Measurements from ENCODE around the gene SPAG4.

SPAG4 gene

GRCh38 chr20:35660122-35660937, 44.7 kb downstream of the SPAG4 start:
- DNase-seq: no peak

DNA sequence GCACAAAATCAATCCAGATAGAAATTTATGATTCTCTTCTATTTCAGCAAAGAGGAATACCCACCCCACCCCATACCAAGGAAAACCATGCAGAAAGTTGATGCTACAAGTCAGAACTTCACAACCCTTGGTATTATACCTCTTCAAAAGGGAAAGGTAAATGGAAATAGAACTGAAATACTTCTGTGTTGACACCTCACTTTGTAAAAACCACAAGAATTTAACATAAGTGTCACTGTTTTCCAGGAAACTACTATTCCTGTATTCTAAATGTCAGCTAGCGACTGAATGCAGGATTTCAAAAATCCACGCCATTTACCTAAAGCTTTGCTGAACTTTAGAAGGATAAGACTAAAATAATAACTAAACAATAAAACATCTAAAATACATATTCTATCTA, 45.4 kb downstream of the SPAG4 start:
- DNase-seq: peak; percentile 37

DNA sequence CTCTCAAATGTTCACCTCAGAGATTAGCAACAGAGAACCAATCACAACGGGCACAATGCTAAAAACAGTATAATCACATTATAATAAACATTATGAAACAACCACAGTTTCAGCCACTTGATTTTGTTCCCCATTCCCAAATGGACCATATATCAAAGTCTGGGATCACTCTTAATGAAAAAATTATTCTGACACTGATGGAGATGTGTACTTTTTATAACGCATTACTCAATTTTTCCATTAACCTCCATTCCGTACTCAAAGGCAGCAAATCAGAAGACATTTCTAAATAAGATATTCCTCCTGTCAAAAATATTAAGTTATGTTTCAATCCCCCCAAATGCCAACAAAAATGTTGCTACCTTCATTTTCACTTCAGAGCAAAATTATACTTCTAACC, 46.3 kb downstream of the SPAG4 start:
- DNase-seq: no peak

DNA sequence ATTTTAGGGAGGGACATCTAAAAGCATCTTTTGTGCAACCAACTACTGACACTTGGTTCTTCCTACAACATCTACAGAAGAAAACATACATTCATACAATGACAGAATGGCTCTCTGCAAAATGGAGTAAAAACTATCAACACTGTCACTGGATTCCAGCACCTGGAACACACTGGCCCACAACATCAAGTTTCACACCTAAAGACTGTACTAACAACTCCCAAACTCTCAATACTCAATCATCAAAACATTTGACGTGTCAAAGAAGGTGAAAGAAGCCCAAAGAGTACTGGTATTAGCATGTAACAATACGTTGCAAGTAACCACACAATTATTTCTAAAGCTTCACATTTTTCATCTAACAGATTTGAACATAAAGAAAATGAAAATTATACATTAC, 46.9 kb downstream of the SPAG4 start:
- no peak for DNase-seq

DNA sequence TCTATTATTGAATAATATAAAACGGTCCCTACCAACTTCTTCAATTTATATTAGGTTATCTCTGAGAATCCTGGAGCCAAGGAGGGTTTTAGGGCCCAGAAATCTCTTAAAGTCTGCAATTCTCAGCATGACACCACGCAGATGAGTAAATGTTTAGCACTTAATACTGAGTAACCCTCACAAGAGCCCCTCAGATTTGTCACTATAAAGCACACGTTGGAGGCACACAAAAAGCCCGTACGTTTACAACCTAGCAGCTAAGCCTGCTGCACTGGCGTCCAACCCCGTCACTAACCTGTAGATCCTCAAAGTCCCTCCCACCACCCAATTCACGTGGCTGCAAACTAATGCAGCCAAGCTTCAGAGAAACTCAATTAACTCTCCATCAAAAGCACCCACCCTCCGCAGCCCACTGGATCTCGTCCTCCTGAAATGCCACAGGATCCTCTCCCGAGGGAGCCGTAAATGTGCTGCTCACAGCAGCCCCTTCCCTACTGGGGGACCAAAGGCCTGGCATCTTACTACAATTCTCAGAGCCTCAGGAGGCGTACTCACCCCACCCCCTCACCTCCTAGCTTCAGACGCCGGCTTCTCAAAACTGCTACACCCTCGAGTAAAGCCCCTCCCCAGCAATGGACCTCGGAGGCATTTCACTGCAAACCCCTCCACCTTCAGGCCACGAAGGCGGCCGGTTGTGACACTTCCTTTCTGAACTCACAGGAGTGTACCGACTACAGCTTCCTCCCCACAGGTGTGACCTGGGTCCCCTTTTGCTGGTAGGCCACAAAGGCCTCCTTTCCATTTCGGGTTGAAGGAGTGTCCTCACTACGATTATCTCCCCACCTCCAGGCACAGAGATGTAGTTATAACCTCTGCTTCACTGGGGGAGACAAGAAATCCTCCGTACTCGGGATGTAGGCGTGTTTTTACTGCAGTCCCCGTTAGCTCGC, 48.2 kb downstream of the SPAG4 start:
- no peak for DNase-seq

DNA sequence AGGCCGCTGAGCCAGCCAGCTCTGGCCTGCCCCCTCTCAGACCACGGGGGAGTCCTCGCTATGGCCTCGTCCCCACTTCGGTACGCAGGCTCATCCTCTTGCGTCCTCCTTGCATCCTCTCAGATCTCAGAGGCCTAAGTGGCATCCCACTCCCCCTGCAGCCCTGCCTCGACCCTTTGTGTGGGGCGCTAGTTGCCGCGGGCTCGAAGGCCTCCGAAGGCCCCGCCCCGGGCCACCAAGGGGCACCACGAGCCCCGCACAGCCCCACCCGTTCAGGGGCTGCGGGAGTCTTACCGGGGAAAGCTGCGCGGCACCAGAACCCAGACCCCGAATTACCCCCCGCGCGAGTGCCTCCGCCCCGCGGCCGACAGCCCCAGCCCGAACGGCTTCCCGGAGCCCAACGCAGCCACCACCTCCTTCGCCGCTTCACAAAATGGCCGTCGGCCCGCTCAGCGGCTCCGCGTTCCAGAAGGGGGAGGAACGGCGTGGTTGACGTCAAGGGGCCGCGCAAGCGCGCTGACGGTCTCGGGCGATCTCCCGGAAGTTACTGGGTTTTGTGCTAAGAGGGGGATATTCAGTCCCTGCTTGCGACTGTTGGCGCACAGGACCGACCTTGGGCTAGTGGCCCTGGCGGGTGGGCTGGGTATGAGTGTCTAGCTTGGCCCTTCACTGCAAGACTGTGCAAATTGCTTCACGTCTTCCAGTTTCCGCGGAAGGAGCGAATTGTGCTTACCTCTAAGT, 49.0 kb downstream of the SPAG4 start, which contains the start of the genes CPNE1 and RBM12:
Gene CPNE1, minus strand, starts transcription at position 435 of the 741 bp plus-strand sequence. CDS start 31,977 bp downstream, outside the sequence.
Gene RBM12, minus strand, starts transcription at position 435 of the 741 bp plus-strand sequence. CDS start 9,578 bp downstream, outside the sequence.
- peak; percentile 90 for DNase-seq

- DNase-seq: no peak
Observed at GRCh38 chr20:35665949-35666288, 50.3 kb downstream of the SPAG4 start.

GRCh38 chr20:35669221-35669620, 53.6 kb downstream of the SPAG4 start:
- DNase-seq: no peak

DNA sequence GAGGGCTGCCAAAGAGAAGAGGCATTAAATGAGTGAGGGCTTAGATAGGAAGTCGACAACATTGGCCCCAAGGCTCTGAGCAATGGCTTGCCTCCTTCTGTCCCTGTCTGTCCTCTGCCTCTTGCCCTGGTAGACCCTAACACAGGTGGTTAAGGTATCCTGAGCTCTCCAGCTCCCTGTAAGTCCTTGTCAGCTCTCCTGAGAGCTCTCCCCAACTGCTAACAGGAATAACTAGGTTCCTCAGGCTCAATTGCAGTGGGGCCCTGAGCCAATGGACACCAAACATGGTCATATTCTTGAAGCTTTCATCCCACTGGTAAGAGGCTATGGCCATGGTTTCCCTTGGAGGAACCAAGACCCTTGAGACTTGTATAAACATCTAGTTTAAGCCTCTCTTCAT, 54.1 kb downstream of the SPAG4 start:
- DNase-seq: no peak

All from kidney glomerular epithelial cell (primary cell).